ENCODE results near the gene MYH16. TPM values are rescaled to one million over a fixed set of nuclear protein-coding genes. Genes with fewer than 3 reads are reported as not detected.

Gene MYH16
- total and polyA plus RNA-seq, 10 of the 15 experiments (the other 5 are each of a cell fraction or from before 2014, with no cell fraction given): 0.03 to 0.33 (median 0.04) TPM; not detected in 3

DNA sequence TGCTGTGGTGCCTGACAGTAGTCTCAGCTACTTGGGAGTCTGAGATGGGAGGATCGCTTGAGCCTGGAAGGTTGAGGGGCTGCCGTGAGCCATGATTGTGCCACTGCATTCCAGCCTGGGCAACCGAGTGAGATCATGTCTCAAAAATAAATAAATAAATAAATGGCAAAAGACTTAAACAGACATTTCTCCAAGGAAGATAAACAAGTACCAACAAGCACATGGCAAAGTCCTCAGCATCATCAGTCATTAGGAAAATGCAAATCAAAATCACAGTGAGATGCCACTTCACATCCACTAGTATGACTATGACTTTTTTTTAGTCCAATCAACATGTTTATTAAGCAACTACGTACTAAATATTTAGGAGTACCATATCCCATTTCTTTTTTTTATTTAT is 43.4 kb upstream of the MYH16 start:
- TF ChIP-seq ZNF207 (IDR thresholded peaks at IDR 0.05; ENCODE audit: borderline replicate concordance) (no peak), NR2C1 (IDR thresholded peaks at IDR 0.05) (no peak), CEBPB (IDR thresholded peaks at IDR 0.05; ENCODE audit: borderline replicate concordance in 1 of 2, low read depth in 2 of 2, low read length in 2 of 2) (no peak), EGR1 (IDR thresholded peaks at IDR 0.05; ENCODE audit: borderline replicate concordance in 1 of 2, low read depth in 2 of 2, low read length in 2 of 2) (no peak), CBX5 (IDR thresholded peaks at IDR 0.05; ENCODE audit: low read depth) (no peak), JUNB (IDR thresholded peaks at IDR 0.05) (no peak), GABPA (IDR thresholded peaks at IDR 0.05; ENCODE audit: low read depth) (no peak), TARDBP (IDR thresholded peaks at IDR 0.05; ENCODE audit: borderline replicate concordance) (no peak)
- TF ChIP-seq, protein P1, sequence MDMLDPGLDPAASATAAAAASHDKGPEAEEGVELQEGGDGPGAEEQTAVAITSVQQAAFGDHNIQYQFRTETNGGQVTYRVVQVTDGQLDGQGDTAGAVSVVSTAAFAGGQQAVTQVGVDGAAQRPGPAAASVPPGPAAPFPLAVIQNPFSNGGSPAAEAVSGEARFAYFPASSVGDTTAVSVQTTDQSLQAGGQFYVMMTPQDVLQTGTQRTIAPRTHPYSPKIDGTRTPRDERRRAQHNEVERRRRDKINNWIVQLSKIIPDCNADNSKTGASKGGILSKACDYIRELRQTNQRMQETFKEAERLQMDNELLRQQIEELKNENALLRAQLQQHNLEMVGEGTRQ (IDR thresholded peaks at IDR 0.05; ENCODE audit: borderline replicate concordance, low read depth, low read length): no peak
- ChIA-PET SMC1A (ENCODE audit: uncharacterized antibody, unreplicated experiment) (no interaction called here), RAD21 (ENCODE audit: unreplicated experiment) (no interaction called here), POLR2A (no interaction called here), CTCF (no interaction called here)
- Histone ChIP-seq H3K4me3 (no peak overlapping the region), H3K27me3 (replicated peaks in 1 of 2; ENCODE audit: control insufficient read depth in 2 of 2, insufficient read depth in 2 of 2, low read length in 1 of 2) (no peaks in the 10 kb centered on the region), H3K36me3 (ENCODE audit: control insufficient read depth in 2 of 2, insufficient read depth in 2 of 2, low read length in 1 of 2) (no peaks in the 10 kb centered on the region), H3K4me2 (ENCODE audit: control insufficient read depth, insufficient read depth) (no peak overlapping the region), H3K9ac (ENCODE audit: control insufficient read depth, insufficient read depth, low read length) (no peak overlapping the region), H3K79me2 (ENCODE audit: control insufficient read depth, insufficient read depth, low read length) (no peaks in the 10 kb centered on the region), H2AFZ (ENCODE audit: control insufficient read depth, low read depth, low read length) (no peak overlapping the region), H3K27ac (ENCODE audit: control insufficient read depth, insufficient read depth) (no peak overlapping the region), H4K20me1 (ENCODE audit: control insufficient read depth, insufficient read depth) (no peaks in the 10 kb centered on the region), H3K9me3 (replicated peaks; ENCODE audit: control insufficient read depth, insufficient read depth, low read length) (no peaks in the 10 kb centered on the region), H3K4me1 (ENCODE audit: control insufficient read depth, insufficient read depth, low read length) (no peaks in the 10 kb centered on the region)
- intact Hi-C loops (cut with micrococcal nuclease; ENCODE audit: unreplicated experiment): no loop called here
- no peak for DNase-seq (ENCODE audit: low read depth, low spot score)
- in situ Hi-C loops (cut with MboI): no loop called here
- BruUV-seq (replicated peaks): no TSS peak
- no peak for FAIRE-seq
- ATAC-seq: no peak
- 52% methylated on average over 4 of the region's 4 CpGs for WGBS (ENCODE audit: insufficient coverage, insufficient replicate concordance, low lambda C conversion rate, missing lambda C conversion rate)
